ENCODE results near the gene NEO1.

Gene NEO1

DNA sequence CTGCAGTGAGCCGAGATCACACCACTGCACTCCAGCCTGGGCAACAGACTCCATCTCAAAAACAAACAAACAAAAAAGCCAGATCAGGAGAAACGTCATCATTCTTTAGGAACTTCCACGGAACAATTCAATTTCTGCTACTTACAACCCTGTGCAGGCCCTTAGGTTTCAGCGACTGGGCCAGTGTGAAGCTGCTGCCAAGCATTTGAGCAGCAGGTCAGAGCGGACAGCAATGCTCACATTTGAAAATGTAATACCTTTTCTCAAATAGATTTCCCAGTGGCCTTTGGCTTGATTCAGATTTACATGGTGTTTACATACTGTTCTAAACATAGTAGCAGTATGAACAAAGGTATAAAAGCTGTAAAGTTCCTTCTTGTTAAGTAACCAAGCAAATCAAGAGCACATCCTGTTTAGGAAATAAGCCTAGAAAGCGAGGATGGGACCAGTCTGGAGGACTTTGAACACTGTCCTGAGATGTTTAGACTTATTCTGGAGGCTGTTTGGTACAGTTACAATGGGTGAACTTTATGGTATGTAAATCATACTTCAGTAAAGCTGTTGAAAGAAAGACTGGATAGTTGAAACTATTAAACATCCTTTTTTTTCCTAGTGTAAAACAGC, 175.3 kb downstream of the NEO1 start:
- no peak for DNase-seq

DNA sequence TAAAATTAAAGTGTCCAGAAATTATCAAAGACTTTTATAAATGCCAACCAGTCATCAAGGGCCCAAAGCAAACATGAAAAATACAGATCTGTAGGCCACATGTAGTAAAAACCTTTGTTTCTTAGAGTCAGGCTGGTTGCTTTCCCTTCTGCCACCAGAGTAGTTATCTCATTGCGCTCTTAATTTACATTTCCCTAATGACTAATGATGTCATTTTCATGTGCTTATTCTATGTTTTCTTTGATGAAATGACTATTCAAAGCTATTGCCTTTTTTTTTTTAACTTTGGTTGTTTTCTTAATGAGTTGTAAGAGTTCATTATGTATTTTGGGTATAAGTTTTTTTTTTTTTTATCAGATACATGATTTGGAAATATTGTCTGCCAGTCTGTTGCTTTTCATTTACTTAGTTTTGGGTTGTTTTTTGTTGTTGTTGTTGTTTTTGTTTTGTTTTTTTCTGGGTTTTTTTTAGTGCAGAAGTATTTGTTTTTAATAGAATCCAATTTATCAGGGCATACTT, 175.9 kb downstream of the NEO1 start:
- DNase-seq = no peak

GRCh38 chr15:73231661-73232419, 179.6 kb downstream of the NEO1 start:
- DNase-seq = no peak

GRCh38 chr15:73232776-73233175, 180.5 kb downstream of the NEO1 start:
- no peak for DNase-seq

- DNase-seq = no peak
Measured at GRCh38 chr15:73233623-73234022, 181.4 kb downstream of the NEO1 start.

GRCh38 chr15:73237910-73238309, 185.6 kb downstream of the NEO1 start:
- DNase-seq = no peak

- DNase-seq = no peak
Measured at GRCh38 chr15:73239564-73240215, 187.4 kb downstream of the NEO1 start.

- DNase-seq = peak; percentile 69
Measured at GRCh38 chr15:73240866-73241499, 188.7 kb downstream of the NEO1 start.

- DNase-seq = no peak
Measured at GRCh38 chr15:73244333-73244732, 192.1 kb downstream of the NEO1 start.

- DNase-seq = no peak
Measured at GRCh38 chr15:73246439-73246838, 194.2 kb downstream of the NEO1 start.

DNA sequence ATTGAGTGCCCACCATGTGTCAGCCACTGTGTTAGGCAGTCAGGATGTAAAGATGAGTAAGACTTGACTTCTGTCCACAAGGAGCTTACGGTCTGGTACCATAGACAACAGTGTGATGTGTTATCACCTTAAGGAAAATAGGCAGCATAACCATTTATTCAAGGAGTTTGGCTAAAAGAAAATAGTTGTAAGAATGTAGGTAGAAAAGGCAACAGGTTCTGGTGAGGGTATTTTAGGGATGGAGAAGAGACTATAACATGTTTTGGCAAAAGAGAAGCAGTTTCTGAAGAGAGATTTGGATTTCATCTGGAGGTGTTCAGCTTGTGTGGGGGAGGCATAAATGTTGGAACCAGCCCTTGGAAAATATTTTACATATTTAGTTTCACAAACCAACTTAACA, 194.6 kb downstream of the NEO1 start:
- DNase-seq = no peak

- DNase-seq = no peak
Measured at GRCh38 chr15:73247331-73247730, 195.1 kb downstream of the NEO1 start.

GRCh38 chr15:73249499-73249898, 197.2 kb downstream of the NEO1 start:
- DNase-seq = no peak

GRCh38 chr15:73254598-73254997, 202.3 kb downstream of the NEO1 start:
- DNase-seq = no peak

DNA sequence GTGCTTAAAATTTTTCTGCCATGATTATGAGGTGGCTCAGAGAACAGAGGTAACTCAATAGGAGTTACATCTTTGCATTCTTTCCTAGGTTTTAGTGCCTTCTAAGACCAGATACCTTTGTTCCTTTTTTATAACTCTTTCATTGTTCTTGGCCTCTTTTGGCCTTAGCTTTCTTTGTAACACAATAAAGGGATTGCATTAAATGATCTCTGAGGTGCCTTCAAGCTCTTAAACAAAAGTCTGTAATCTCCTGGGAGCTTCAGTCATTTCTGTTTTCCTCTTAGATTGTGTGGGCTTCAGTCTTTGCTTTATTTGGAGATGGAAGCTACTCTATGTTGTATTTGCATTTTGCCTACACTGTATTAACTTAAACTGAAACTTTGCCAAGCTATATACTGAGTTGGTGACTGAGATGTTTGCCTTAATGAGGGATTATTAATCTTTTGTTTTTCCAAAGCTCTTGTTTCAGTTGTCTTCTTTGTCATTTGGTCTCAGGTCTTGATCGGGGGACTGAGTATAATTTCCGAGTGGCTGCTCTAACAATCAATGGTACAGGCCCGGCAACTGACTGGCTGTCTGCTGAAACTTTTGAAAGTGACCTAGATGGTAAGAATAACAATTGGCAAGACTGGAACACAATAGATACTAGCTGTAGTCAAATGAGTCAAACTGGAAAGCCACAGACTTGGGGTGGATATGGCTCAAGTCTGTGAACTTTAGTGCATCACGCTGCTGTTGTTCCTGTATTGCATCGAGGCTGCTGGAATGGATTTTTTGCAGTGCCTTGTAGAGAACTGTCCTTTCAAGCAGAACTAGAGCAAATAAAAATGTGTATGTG, 206.2 kb downstream of the NEO1 start:
- DNase-seq = peak; percentile 4

- no peak for DNase-seq
Measured at GRCh38 chr15:73264881-73265280, 212.6 kb downstream of the NEO1 start.

DNA sequence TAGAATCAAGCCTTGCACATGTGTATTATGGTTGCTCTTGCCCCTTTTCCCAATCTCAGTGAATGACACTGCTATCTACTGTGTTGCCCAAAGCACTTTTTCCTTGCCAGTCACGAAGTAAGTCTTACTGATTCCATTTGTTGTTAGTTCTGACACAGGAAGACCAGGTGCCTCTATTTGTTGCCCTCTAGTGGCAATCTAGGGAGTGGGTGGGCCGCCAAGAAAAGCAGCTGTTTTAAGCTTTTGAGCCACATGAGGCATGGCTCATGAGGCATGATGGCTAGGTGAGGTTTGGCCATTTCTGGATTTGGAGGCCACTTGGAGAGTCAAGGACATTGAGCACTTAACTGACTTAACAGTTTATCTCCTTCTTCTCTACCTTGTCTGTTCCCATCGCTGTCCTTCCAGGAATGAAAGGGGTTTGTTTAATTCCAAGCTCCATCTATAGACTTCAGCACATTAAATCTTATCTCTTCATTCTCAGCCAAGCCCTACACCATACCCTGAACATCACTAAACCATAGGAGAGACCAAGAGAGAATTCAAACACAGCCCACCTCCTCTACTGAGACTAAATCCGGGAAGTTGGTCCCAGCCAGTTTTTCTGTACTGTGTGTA, 213.4 kb downstream of the NEO1 start:
- DNase-seq = peak; percentile 47

DNA sequence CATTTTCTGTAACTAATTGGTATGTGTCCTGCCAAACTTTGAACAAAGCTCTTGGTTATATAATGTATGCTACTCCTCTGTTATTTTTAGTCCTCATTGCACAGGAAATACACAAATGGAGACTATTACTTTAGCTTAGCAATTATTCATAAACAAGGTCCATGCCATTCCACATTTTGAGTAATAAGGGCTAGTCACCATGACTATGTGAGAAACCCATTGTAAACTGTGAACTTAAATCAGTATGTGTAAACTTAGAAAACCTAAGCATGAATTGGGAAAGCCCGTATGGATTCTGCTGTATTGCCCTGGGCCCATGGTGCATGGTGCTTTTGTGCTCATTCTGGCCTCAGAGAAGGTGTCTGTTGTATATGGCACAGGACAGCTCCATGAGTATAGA, 216.2 kb downstream of the NEO1 start:
- no peak for DNase-seq

GRCh38 chr15:73270366-73271097, 218.3 kb downstream of the NEO1 start:
- no peak for DNase-seq

GRCh38 chr15:73273181-73274002, 221.1 kb downstream of the NEO1 start:
- peak; percentile 31 for DNase-seq
